Measurements from ENCODE around the gene CKLF.

DNA sequence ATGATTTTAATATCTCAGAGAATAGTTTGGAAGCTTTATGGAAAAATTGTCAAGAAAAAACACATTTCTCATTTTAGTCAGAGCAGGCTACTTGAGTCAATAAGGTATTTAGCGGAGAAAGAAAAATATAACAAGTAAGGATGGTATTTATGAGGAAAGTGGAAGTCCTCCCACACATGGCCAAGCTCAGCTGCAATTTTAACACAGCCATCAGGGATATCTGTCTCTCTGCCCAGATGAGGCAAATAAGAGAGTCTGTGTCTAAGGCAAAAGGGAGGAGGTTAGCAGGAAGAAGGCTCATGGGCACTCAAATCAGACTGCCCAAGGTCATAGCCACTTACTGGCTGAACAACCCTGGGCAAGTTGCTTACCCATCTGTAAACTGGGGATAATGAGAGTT lies 21.7 kb downstream of the CKLF start:
- TF ChIP-seq, protein P1, sequence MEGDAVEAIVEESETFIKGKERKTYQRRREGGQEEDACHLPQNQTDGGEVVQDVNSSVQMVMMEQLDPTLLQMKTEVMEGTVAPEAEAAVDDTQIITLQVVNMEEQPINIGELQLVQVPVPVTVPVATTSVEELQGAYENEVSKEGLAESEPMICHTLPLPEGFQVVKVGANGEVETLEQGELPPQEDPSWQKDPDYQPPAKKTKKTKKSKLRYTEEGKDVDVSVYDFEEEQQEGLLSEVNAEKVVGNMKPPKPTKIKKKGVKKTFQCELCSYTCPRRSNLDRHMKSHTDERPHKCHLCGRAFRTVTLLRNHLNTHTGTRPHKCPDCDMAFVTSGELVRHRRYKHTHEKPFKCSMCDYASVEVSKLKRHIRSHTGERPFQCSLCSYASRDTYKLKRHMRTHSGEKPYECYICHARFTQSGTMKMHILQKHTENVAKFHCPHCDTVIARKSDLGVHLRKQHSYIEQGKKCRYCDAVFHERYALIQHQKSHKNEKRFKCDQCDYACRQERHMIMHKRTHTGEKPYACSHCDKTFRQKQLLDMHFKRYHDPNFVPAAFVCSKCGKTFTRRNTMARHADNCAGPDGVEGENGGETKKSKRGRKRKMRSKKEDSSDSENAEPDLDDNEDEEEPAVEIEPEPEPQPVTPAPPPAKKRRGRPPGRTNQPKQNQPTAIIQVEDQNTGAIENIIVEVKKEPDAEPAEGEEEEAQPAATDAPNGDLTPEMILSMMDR (conservative IDR thresholded peaks at IDR 0.05), result no peak
- no peak for TF ChIP-seq EZH2 (IDR thresholded peaks at IDR 0.05; ENCODE audit: low read depth)

All from PC-9 (cell line).